ENCODE data around the gene CPNE5.

- TF ChIP-seq CTCF (conservative IDR thresholded peaks at IDR 0.05; ENCODE audit: low read depth, low read length), result no peak
- TF ChIP-seq POLR2A (IDR thresholded peaks at IDR 0.05; ENCODE audit: low read depth, low read length), result no peak
Observed at GRCh38 chr6:36694616-36695015, 144.6 kb downstream of the CPNE5 start.
